Bone marrow (tissue), 2 donors: Measurements from ENCODE around the gene RAI14.

Source experiments
- DNase-seq, 2 donors: peaks; one replicate each; lab custom pipeline; 2025; lab: John Stamatoyannopoulos, UW

Gene RAI14

DNA sequence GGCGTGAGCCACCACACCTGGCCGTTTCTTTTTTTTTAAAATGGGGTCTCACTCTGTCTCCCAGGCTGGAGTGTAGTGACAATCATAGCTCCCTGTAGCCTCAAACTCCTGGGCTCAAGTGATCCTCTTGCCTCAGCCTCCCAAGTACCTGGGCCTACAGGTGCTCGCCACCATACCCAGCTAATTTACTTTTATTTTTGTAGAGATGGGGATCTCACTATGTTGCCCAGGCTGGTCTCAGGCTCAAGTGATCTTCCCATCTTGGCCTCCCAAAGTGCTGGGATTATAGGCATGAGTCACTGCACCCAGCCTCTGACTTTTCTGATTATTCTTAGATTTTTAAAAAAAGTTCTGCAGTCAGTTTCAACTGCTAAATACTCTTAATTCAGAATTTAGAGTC, 21.3 kb downstream of the RAI14 start:
- no peak for DNase-seq

DNA sequence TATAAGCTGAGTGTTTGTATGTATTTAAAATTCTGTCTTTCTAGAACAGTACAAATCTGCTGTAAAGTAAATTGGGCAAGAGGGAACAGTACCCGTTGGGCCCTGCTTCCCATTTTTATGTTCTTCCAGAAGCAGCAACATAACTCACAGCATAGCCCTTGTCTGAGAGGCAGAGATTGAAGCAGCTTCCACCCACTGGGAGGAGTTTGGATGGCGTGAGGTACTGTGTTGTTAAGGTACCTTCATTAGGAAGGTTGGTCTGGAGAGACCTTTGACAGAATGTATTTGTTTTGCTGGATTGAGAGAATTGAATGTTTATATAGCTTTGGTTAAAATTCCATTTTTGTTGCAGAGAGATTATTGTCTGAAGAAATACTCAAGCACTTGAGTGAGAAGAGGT, 24.8 kb downstream of the RAI14 start:
- no peak for DNase-seq

DNA sequence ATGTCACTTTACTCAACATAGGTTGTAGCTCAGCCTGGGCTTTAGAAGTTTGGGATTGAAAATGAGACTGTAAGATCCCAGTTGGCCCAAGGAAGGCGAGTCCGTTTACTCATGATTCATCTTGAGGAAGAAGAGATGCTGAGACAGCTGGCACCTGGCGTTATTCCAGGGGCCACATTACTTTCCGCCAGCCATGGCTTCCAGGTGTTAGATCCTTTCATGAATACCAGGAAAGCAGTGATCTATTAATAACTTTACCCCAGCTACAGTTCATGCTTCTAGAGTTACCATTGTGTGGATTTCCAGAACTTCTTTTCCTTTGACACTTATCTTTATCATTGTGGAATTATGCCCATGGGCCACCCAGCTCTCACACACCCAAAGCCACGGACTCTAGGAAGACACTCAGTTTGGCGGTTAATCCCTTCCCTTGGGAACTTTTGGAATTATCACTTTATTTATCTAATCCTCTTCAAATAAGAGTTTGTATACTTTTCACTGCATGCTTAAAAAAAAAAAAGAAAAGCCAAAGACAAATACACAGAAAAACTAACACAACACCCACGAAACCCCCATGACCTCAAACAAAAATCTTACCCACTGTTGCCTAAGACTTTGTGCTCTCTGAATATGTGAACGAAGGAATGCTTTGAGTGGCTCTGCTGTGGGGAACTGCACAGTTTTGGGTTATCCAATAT, 26.9 kb downstream of the RAI14 start:
- DNase-seq: no peak

DNA sequence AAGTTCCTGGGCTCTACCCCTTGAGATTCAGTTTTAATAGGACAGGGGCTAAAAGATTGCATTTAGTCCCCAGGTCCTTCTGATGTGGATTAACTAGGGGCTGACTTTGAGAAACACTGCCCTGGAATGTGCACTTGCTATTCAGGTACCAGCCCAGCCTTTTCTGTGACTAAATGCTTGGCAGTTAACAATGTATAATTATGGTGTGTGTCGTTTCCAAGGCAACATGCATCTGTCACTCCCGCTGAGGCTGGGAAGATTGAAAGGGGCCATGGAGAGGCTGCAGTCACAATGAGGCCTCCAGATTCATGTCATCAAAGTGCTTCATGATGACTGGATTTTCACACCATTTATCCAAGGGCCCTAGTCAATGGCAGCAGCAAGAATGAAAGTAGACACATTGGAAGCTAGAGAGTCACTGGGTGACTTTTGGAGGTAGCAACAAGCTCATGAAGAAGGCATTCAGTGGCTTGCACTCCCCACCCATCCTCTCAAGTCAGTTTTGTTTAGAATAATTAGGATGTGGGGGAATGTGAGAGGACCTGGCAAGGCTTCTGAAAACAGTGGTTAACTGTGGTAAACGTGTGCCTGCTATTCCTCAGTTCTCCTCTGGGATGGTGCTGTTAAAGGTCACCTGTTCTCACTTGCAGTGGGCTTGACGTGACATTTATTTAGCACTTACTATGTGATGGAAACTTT, 28.3 kb downstream of the RAI14 start:
- DNase-seq: no peak

DNA sequence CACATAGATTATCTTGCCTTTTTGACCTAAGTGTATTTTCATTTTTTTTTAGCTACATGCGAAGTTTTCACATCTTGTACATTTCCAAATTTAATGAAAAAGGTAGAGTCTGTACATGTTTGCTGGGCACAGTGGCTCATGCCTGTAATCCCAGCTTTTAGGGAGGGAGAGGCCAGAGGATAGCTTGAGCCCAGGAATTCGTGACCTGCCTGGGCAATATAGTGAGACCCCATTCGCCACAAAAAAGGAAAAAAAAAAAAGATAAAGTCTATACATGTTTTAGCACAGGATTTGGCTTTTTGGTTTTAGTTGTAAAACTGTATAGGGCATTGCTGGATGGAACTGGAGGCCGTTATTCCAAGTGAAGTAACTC, 28.8 kb downstream of the RAI14 start:
- no peak for DNase-seq

DNA sequence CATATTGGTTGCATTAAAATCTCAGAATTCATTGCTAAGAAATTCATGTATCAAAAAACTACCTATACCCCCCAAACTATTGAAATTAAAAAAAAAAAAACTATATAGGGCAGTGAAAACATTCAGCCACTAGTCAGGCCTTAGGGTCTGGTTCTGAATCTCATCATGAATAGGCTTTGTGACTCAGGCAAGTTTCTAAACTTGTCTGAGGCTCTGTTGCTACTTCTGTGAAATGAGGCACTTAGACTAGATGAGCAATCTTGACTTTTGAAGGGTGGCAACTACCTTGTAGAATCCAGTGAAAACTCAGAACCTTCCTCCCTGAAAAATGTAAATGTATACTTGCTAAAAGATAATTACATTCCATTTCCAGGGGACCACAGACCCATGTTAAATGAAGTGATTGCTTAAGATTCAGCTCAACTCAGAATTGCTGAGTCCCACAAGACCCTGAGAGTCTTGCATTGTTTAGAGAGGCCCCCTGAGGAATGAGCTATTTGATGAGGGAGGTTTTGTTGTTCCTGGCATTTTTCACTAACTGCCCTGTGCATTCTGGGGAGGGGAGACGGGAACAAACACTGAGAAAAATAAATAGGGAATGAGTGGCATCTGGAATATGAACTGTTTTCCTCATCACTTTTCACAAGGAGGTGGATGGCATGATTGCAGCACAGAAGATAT, 29.5 kb downstream of the RAI14 start:
- no peak for DNase-seq

DNA sequence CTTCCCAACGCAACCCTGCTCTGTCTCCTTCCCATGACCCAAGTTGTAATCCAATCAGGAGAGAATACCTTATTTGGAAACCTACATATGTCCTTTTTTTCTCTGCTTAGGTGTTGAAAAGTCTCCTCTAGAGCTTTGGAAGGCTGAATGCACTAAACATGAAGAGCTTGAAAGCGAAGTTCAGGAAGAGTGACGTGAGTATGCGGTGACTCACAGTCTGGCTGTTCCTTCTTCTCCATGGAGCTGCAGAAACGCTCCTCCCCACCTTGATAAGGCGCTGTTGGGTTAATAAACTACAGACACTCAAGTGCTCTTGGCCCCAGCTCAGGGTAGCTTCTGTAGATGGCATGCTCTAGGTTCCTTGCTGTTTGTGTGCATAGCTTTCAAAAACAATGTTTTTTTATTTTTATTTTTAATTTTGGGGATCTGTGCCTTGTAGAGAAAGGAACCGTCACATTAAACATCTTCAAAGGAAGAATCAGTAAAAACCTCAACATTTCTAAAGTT, 30.7 kb downstream of the RAI14 start:
- no peak for DNase-seq

DNA sequence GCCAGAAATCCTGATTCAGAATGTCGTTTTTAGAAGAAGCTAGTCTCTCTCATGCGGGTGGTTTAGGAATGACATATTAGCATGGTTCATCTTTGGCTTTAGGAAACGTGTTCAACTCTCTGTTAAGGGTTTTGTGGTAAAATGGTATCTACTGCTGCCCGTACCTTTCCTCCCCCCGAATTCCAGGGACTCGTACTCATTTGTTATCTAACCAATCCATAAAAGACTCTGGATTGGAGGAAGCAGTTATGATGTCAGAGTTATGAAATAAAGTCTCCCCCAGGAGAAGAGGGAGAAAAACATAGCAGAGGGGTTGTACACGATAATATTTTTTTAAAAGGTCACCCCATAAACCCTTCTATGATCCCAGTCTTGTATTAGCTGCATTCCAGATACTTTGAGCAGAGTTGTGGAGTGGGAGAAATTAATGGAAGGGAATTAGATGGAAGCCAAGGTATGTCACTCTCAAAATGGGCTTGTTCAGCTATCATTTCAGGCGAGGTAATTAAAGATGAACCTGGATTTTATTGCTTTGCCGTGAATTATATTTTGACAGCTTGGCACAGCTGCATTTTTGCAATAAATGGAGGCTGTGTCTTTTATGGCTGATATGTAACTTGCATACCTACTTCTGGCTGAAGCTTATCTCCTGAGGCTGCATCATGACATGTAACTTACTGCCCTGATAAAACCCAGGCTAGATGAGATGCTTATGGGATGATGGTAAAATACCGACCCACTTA, 31.3 kb downstream of the RAI14 start:
- no peak for DNase-seq

DNA sequence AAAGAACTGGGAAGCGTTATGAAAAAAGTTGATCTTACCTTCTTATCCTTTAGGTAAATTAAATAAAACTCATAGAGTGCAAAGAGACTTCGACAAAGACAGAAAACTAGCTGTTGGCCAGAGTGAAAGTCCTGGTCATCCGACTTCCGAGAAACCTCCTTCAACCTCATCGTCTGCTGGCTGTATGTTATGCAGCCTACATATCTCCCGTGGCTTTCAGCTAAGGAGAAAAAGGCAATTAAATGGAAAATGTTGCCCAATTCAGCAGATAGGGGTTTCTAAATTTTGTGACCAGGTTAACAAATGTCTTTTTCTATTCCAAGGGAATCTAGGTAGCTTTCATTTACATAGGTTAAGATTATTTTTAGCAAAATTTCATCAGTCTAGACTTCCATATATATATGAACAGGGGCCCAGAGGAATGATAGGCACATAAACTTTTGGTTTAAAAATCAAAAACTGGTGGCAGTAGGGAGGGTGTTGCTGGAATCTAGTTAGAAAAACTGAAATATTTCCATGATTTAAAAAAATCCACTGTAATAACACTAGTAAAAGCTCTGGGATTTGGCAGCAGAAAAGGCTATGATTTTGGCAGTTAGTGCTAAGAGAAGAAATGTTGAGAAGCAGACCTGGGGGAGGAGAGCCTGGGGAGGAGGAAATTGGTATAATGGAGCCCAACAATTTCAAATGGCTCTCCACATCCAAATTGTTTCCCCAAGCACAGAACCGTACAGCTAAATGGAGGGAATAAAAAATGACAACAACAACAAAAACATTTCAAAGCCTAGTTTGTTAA, 32.1 kb downstream of the RAI14 start:
- DNase-seq: no peak

DNA sequence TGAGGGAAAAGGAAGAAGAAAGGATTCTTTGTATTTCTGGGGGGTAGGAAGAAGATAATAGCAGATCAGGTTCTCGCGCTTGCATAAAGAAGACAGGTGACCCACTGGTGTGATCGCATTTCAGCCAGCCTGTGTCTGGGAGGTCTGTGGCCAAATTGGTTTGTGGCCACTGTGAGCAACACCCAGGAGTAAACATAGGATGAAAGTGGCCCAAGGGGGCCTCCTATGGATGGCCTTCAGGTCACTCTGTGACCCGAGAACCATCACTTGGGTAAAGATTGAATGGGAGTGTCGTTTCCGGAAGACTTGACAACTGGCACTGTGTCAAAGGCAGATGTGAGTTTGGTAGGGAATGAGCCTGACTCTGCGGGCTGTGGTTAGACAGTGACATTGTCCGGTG, 34.2 kb downstream of the RAI14 start:
- DNase-seq: no peak

DNA sequence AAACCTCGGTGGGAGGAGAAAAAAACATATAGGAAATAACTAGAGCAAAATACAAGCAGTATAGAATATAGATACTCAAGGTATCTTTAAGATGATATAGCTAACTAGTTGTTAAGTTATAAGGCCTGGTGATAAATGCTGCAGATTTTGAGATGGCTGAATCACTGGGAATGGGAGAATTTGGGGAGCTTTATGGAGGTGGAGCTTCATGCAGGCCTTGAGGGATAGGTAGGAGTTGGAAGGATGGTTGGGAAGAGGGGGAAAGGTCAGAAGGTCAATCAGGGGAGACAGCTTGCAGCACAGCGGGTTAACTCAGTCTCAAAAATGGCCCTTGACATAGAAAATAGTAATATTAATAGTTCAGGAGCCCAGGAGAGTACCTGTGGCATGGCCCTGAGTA, 34.8 kb downstream of the RAI14 start:
- DNase-seq: no peak

DNA sequence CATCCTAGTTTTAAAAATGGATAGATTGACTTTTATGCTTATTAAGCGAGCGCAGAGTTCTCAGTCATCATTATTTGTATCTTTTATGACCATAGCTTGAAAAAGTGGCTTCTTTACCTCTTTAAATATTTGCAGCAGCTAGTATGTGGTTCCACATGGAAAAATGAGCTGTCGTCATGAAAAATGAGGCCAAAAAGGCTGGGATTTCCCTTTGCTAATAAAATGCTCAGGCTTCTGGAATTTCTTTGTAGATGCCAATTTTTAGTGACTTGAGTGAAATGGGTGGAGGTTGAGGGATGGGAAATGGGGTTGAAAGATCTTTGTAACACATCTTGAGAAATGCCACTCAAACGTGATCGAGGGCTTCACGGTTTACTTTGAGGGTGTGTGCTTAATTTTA, 35.2 kb downstream of the RAI14 start:
- no peak for DNase-seq

DNA sequence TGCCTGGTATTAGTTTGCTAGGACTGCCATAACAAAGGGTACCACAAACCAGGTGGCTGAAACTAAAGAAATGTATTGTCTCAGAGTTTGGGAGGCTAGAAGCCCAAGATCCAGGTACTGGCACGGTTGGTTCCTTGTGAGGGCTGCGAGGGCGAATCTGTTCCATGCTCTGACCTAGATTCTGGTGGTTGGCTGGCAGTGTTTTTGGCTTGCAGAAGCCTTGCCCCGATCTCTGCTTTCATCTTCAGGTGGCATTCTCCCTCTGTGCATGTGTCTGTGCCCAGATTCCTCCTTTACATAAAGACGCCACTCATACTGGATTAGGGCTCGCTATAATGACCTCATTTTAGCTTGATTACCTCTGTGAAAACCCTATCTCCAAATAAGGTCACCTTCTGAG, 36.7 kb downstream of the RAI14 start:
- DNase-seq: no peak

DNA sequence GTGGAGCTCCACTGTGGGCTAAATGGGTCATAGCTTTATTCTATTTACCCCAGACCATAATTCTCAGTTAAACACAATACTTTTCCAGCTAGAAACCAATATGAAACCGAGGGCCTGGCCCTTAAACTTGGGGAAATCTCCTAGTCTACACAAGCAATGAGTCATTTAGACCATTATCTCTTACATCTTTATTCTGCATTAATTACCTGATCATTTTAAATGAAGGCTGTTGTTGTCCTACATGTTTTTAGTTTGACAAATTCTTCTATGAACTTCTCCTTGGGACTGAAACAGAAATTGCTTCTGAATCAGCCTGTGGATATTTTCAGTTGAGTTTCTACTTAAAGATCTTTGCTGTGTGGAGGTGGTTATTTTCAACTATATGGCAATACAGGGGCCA, 37.9 kb downstream of the RAI14 start:
- no peak for DNase-seq

DNA sequence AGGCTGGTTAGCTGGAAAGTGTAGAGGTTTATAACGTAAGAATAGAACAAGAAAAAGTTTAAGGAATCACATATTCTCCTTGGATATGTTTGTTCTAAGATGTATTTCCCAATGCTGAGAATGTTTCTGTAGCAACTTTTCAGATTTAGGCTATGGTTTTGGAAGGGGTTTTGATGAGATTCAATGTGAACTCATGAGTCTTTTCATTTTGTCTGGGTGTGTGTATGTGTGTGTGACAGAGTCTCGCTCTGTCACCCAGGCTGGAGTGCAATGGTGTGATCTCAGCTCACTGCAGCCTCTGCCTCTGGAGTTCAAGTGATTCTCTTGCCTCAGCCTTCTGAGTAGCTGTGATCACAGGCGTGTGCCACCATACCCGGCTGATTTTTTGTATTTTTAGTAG, 38.6 kb downstream of the RAI14 start:
- no peak for DNase-seq

DNA sequence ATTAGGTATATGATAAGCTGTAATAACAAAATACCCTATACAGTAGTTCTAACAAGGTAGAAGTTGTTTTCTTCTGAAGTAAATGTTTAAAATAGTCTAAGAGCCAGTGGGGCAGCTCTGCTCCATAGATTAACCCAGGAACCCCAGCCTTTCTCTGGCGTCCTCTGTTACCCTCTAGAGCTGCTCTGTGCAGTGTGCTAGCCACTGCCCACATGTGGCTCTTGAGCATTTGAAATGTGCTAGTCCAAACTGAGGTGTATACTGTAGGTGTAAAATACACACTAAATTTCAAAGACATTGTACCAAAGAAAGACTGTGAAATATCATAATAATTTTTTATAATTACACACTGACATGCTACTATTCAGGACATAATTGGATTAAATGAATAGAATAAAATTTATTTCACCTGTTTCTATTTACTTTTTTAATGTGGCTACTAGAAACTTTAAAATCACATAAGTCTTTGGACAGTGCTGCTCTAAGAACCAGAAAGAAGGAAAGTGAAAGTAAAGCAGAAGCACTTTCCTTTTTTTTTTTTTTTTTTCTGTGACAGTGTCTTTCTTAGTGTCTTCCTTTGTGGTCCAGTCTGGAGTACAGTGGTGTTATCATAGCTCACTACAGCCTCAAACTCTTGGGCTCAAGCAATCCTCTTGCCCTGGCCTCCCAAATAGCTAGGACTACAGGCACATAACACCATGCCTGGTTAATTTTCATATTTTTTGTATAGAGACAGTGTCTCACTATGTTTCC, 39.3 kb downstream of the RAI14 start:
- DNase-seq: no peak

DNA sequence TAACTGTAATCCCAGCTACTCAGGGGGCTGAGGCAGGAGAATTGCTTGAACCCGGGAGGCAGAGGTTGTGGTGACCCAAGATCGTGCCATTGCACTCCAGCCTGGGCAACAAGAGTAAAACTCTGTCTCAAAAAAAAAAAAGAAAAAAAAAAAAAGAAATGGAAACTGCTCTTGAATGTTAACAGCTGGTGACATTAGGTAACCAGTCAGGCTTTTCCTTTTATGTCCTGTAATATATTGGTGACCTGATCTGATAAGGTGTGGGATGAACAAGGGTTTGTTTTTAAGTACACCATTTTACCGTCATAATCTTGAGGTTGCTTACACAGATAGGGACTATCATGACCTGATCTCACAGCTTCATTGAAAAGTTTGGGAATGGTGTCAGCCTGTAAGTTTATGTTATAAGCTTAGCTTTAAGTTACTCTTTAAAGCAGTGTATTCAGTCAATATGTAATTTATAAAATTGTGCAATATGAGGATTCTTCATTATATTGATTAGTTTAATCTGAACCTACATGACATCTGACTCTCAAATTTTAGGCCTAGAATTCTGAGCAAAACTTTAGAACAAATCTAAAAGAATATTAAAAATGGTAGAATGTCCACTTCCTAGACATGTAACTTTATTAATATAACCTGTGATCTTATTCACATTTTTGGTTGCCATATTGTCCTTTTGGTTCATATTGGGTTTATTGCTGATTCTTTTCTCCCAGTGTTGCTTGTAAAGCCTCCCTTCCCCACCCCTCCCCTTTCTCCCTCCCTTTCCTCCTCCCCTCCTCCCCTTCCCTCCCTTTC, 41.4 kb downstream of the RAI14 start:
- DNase-seq: no peak

DNA sequence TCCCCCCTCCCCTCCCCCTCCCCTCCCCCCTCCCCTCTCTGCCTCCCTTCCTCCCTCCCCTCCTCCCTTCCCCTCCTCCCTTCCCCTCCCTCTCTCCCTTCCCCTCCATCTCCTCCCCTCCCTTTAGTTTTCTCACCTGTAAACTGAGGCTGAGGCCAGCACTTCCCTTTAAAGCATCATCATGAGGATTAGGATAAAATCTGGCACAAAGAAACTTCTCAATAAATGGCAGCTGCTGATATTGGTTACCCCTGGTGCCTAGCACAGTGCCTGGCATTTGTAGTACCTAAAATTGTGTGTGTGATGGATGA, 41.9 kb downstream of the RAI14 start:
- no peak for DNase-seq

DNA sequence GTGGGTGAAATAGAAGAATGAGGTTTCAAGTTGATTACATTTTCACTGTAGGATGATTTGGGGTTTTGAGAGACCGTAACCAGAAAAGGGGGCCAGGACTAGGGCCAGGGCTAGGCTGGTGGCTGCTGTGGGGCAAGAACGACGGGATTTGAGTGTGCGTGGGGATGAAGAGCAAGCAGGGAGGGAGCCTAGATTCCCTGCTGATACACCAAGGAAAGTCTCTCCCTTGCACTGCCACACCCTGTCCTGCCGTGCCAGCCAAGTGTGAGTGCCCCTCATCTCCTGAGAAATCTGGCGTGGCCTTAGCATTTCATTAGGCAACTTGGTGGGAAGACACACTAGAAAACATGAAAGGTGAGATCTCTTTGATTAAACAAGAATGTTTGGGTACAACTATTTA, 42.6 kb downstream of the RAI14 start:
- no peak for DNase-seq
